ENCODE data around the gene F2RL3. TPM values are rescaled to one million over a fixed set of nuclear protein-coding genes. Genes with fewer than 3 reads are reported as not detected.

F2RL3 gene
- total RNA-seq, 1 donor from 2014 or later = not detected

DNA sequence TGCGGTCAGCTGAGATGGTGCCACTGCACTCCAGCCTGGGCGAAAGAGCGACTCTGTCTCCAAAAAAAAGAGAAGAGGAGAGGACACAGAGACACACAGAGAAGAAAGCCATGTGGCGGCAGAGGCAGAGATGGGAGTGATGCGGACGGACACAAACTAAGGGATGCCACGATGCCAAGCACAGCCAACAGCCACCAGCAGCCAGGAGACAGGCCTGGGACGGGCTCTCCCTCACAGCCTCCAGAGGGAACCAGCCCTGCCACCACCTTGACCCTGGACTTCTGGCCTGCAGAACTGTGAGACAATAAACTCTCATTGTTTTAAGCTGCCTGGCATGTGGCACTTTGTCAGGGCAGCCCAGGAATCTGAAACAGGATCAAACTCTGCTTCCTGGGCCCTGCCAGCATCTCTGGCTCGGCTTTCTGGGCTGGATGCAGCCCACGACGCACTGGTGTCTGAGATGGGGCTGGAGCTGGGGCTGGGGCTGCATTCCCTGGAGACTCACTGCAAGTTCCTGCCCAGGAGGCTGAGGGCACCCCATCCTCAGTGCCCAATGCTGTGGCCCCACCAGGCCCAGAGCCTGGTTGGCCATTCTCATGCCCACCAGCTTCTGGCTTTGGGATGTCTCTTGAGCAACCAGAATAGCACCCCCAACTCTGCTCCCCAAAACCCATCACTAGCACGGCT lies 3.0 kb downstream of the F2RL3 start:
- no peak overlapping the region for H3K27ac Mint-ChIP-seq (ENCODE audit: unreplicated experiment)
- no peak overlapping the region for H3K4me2 ChIP-seq (ENCODE audit: low read length)
- no peaks in the 10 kb centered on the region for H3K9me3 Mint-ChIP-seq (ENCODE audit: unreplicated experiment)
- no peak overlapping the region for H3K27ac ChIP-seq (ENCODE audit: low read depth, low read length)
- no peak overlapping the region for H3K9ac ChIP-seq (ENCODE audit: low read length)
- H3K9me3 ChIP-seq (ENCODE audit: insufficient read depth, low read depth, low read length) = no peaks in the 10 kb centered on the region
- H3K36me3 Mint-ChIP-seq (ENCODE audit: low read depth, unreplicated experiment) = no peaks in the 10 kb centered on the region
- DNase-seq (ENCODE audit: low read depth) (no peak), FAIRE-seq (no peak)
- no peak overlapping the region for H3K4me3 ChIP-seq (ENCODE audit: insufficient read depth, low read depth, low read length)
- peaks cover 5% of the 10 kb centered on the region for H3K27me3 ChIP-seq (ENCODE audit: insufficient read depth, low read length)
- no peak overlapping the region for H2AFZ ChIP-seq (ENCODE audit: low read depth, low read length)
- no peak overlapping the region for H3K4me3 Mint-ChIP-seq (ENCODE audit: unreplicated experiment)
- H3K79me2 ChIP-seq (ENCODE audit: insufficient read depth, low read length) = no peaks in the 10 kb centered on the region
- no peaks in the 10 kb centered on the region for H3K36me3 ChIP-seq (ENCODE audit: insufficient read depth, low read length)
- H4K20me1 ChIP-seq (ENCODE audit: insufficient read depth, low read length) = no peaks in the 10 kb centered on the region
- TF ChIP-seq, protein P1, sequence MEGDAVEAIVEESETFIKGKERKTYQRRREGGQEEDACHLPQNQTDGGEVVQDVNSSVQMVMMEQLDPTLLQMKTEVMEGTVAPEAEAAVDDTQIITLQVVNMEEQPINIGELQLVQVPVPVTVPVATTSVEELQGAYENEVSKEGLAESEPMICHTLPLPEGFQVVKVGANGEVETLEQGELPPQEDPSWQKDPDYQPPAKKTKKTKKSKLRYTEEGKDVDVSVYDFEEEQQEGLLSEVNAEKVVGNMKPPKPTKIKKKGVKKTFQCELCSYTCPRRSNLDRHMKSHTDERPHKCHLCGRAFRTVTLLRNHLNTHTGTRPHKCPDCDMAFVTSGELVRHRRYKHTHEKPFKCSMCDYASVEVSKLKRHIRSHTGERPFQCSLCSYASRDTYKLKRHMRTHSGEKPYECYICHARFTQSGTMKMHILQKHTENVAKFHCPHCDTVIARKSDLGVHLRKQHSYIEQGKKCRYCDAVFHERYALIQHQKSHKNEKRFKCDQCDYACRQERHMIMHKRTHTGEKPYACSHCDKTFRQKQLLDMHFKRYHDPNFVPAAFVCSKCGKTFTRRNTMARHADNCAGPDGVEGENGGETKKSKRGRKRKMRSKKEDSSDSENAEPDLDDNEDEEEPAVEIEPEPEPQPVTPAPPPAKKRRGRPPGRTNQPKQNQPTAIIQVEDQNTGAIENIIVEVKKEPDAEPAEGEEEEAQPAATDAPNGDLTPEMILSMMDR (IDR thresholded peaks at IDR 0.05; ENCODE audit: insufficient read depth, low read depth, low read length) = no peak
- TF ChIP-seq EZH2 (IDR thresholded peaks at IDR 0.05; ENCODE audit: insufficient read depth, low read length) = no peak
- H3K4me1 Mint-ChIP-seq (ENCODE audit: low read depth, unreplicated experiment) = no peaks in the 10 kb centered on the region
- H3K4me1 ChIP-seq (ENCODE audit: insufficient read depth, low read length) = peaks cover 2% of the 10 kb centered on the region
- H3K27me3 Mint-ChIP-seq (ENCODE audit: low read depth, unreplicated experiment) = peaks cover 30% of the 10 kb centered on the region

DNA sequence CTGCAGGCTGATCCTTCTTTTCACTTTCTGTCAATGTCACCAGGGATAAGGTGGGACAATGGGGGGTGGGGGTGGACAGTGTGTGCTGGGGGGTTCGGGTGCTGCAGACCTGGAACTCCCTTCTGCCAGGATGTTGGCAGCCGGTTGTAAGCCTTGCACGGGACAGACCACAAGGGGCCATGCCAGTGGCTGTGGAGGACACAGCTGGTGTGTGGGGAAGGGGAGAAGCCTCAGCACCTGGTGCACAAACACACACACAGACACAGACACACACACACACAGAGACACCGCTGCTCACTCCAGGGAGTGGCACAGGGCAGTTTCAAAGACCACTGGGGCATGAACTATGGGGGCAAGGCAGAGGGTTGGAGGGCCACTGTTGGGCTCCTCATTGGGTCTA lies 3.6 kb downstream of the F2RL3 start:
- no peak overlapping the region for H3K4me2 ChIP-seq (ENCODE audit: low read length)
- H3K4me1 Mint-ChIP-seq (ENCODE audit: low read depth, unreplicated experiment) = no peaks in the 10 kb centered on the region
- no peaks in the 10 kb centered on the region for H4K20me1 ChIP-seq (ENCODE audit: insufficient read depth, low read length)
- H3K27ac ChIP-seq (ENCODE audit: low read depth, low read length) = no peak overlapping the region
- H3K27me3 Mint-ChIP-seq (ENCODE audit: low read depth, unreplicated experiment) = peaks cover 30% of the 10 kb centered on the region
- H3K9me3 ChIP-seq (ENCODE audit: insufficient read depth, low read depth, low read length) = no peaks in the 10 kb centered on the region
- DNase-seq (ENCODE audit: low read depth) = no peak
- H3K4me3 Mint-ChIP-seq (ENCODE audit: unreplicated experiment) = no peak overlapping the region
- peaks cover 5% of the 10 kb centered on the region for H3K27me3 ChIP-seq (ENCODE audit: insufficient read depth, low read length)
- no peak for FAIRE-seq
- H3K36me3 ChIP-seq (ENCODE audit: insufficient read depth, low read length) = no peaks in the 10 kb centered on the region
- no peak overlapping the region for H3K27ac Mint-ChIP-seq (ENCODE audit: unreplicated experiment)
- H3K4me3 ChIP-seq (ENCODE audit: insufficient read depth, low read depth, low read length) = no peak overlapping the region
- no peak overlapping the region for H3K9ac ChIP-seq (ENCODE audit: low read length)
- H2AFZ ChIP-seq (ENCODE audit: low read depth, low read length) = no peak overlapping the region
- H3K79me2 ChIP-seq (ENCODE audit: insufficient read depth, low read length) = no peaks in the 10 kb centered on the region
- TF ChIP-seq, protein P1 (IDR thresholded peaks at IDR 0.05; ENCODE audit: insufficient read depth, low read depth, low read length) = no peak
- no peak for TF ChIP-seq EZH2 (IDR thresholded peaks at IDR 0.05; ENCODE audit: insufficient read depth, low read length)
- H3K9me3 Mint-ChIP-seq (ENCODE audit: unreplicated experiment) = no peaks in the 10 kb centered on the region
- peaks cover 2% of the 10 kb centered on the region for H3K4me1 ChIP-seq (ENCODE audit: insufficient read depth, low read length)
- no peaks in the 10 kb centered on the region for H3K36me3 Mint-ChIP-seq (ENCODE audit: low read depth, unreplicated experiment)
